Measurements from ENCODE around the gene CHMP1A. TPM values are rescaled to one million over a fixed set of nuclear protein-coding genes. Genes with fewer than 3 reads are reported as not detected.

CHMP1A gene
- 48.1 and 51.0 TPM in 2 replicates for polyA plus RNA-seq (2013)

DNA sequence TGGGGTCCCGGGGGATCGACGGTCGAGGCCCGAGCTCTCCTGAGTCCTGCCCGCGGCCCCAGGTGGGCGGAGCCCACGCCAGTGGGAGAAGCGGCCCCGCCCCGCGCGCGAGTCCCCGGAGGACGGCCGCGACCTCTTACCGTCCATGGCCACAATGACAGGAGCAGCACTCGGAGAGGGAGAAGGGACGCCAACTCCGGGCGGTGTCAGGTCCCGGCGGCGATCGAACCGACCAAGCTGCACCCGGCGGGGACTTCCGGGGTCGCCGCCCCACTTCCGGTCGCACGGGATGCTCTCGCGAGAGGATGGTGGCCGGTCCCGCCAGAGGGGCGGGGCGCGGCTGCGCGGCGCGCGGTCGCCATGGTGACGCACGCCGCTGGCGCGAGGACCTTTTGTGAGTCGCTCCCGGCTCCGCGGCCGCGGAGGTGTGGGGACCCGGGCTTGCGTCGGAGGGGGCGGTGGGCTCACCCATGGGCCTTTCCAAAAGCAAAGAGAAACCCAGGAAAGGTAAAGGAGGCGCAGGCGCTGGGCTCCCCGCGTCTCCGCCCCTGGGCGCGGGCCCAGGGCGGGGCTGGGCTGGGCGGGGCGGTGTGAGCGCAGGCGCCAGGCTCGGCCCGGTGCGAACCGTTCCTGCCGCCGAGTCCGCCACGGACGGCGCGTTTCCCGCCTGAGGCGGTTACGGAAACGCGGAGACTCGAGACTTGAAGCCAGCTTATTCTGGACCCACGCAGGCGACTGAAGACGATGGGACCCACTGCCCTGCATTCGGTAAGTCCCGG is at the start of gene CHMP1A, which contains the start of gene SPATA33:
TSS of gene CHMP1A (minus strand) at position 267 of the 779 bp plus-strand sequence. CDS start at position 147, 120 bp downstream.
TSS of gene SPATA33 (plus strand) at position 395 of the 779 bp plus-strand sequence. CDS start at position 471, 76 bp downstream.
- Histone ChIP-seq H2BK120ac (ENCODE audit: insufficient read depth, low read length, poor library complexity) (peak within 1 kb of the TSS; percentile 89), H2AFZ (ENCODE audit: insufficient read depth, low read length, poor library complexity) (peak within 1 kb of the TSS; percentile 99), H3K14ac (ENCODE audit: low read length) (peak within 1 kb of the TSS; percentile 99), H3K9ac (ENCODE audit: low read length) (peak within 1 kb of the TSS; percentile 96), H3K23ac (ENCODE audit: low read length) (no peak within 1 kb of the TSS), H3K79me2 (ENCODE audit: control insufficient read depth, insufficient read depth, low read length, poor library complexity) (peaks cover 17% of the 10 kb centered on the region), H3K27me3 (ENCODE audit: insufficient read depth, low read length) (no peaks in the 10 kb centered on the region), H3K4me1 (ENCODE audit: control insufficient read depth in 1 of 2, insufficient read depth in 2 of 2, low read length in 2 of 2) (peaks cover 12 to 13% of the 10 kb centered on the region in 2 experiments), H3K4ac (ENCODE audit: low read depth, low read length) (peak within 1 kb of the TSS; percentile 96), H2BK5ac (ENCODE audit: low read depth, low read length, poor library complexity) (peak within 1 kb of the TSS; percentile 84), H4K91ac (ENCODE audit: low read depth, low read length) (peak within 1 kb of the TSS; percentile 96), H4K8ac (ENCODE audit: low read depth, low read length) (peak within 1 kb of the TSS; percentile 99), H2AK5ac (ENCODE audit: low read length) (peak within 1 kb of the TSS; percentile 86), H3K4me2 (ENCODE audit: low read length) (peak within 1 kb of the TSS; percentile 70), H3K36me3 (ENCODE audit: control insufficient read depth in 1 of 2, insufficient read depth in 2 of 2, low read length in 2 of 2) (peaks cover 19 to 22% of the 10 kb centered on the region in 2 experiments), H2BK12ac (ENCODE audit: low read length) (no peak within 1 kb of the TSS), H3K9me3 (ENCODE audit: insufficient read depth, low read depth, low read length) (peaks cover 2% of the 10 kb centered on the region), H3K4me3 (ENCODE audit: low read depth, low read length) (peak within 1 kb of the TSS; percentile 97), H3K79me1 (ENCODE audit: low read length) (peaks cover 6% of the 10 kb centered on the region), H3K18ac (ENCODE audit: low read length) (peak within 1 kb of the TSS; percentile 100), H4K12ac (ENCODE audit: low read depth, low read length) (peak within 1 kb of the TSS; percentile 98), H3K27ac (ENCODE audit: low read depth, low read length) (peak within 1 kb of the TSS; percentile 68)
- peak; percentile 79 to 95 for DNase-seq
- no CpG with 5 or more reads among the region's 99 CpGs for WGBS (ENCODE audit: extremely low coverage, insufficient coverage, insufficient read length)

DNA sequence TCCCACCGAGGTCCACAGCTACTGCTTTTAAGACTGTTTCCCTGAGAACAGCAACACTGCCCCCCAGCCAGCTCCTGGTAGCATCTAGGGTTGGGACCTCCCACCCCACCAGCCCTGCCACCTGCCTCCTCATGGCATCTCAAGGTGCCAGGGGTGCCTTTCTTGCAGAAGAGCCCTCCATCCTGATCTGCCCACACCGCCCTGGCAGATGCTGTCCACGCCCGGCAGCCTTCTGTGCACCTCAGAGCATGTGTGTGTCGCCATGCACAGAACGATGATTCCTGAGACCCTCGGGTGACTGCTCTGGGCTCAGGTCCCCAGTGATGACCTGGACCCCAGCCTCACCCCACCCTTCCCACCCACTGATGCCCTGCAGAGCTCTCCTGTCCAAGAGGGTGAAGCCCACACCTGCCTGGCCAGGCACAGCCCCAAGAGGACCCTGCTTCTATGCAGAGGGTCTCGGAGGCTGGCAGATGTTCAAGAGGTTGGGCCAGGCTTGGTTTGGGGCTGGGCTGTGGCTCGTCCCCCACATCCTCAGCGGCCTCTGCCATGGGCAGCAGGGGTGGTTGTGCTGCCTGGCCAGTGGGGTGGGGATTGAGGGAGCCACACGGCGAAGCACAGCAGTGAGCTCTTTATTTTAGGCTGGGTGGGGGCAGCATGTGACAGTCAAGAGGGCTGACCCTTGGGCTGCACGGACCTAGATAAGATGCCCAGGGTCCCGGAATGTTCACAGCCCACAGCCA is 49.2 kb upstream of the CHMP1A start:
- H3K4me1 ChIP-seq (ENCODE audit: control insufficient read depth in 1 of 2, insufficient read depth in 2 of 2, low read length in 2 of 2) = peaks cover 2 to 3% of the 10 kb centered on the region in 2 experiments
- no peak overlapping the region for H3K27ac ChIP-seq (ENCODE audit: low read depth, low read length)
- no peak overlapping the region for H4K8ac ChIP-seq (ENCODE audit: low read depth, low read length)
- DNase-seq = no peak
- H3K4ac ChIP-seq (ENCODE audit: low read depth, low read length) = no peak overlapping the region
- no peaks in the 10 kb centered on the region for H3K27me3 ChIP-seq (ENCODE audit: insufficient read depth, low read length)
- H3K79me1 ChIP-seq (ENCODE audit: low read length) = no peaks in the 10 kb centered on the region
- no peak overlapping the region for H2BK5ac ChIP-seq (ENCODE audit: low read depth, low read length, poor library complexity)
- H2AFZ ChIP-seq (ENCODE audit: insufficient read depth, low read length, poor library complexity) = no peak overlapping the region
- no peak overlapping the region for H2AK5ac ChIP-seq (ENCODE audit: low read length)
- H3K79me2 ChIP-seq (ENCODE audit: control insufficient read depth, insufficient read depth, low read length, poor library complexity) = no peaks in the 10 kb centered on the region
- H3K4me2 ChIP-seq (ENCODE audit: low read length) = no peak overlapping the region
- no peak overlapping the region for H4K91ac ChIP-seq (ENCODE audit: low read depth, low read length)
- WGBS (ENCODE audit: extremely low coverage, insufficient coverage, insufficient read length) = no CpG with 5 or more reads among the region's 14 CpGs
- no peak overlapping the region for H2BK12ac ChIP-seq (ENCODE audit: low read length)
- H2BK120ac ChIP-seq (ENCODE audit: insufficient read depth, low read length, poor library complexity) = no peak overlapping the region
- H3K9ac ChIP-seq (ENCODE audit: low read length) = no peak overlapping the region
- no peak overlapping the region for H3K4me3 ChIP-seq (ENCODE audit: low read depth, low read length)
- no peak overlapping the region for H4K12ac ChIP-seq (ENCODE audit: low read depth, low read length)
- no peak overlapping the region for H3K18ac ChIP-seq (ENCODE audit: low read length)
- no peaks in the 10 kb centered on the region for H3K9me3 ChIP-seq (ENCODE audit: insufficient read depth, low read depth, low read length)
- H3K23ac ChIP-seq (ENCODE audit: low read length) = no peak overlapping the region
- H3K14ac ChIP-seq (ENCODE audit: low read length) = no peak overlapping the region
- no peaks in the 10 kb centered on the region for H3K36me3 ChIP-seq (ENCODE audit: control insufficient read depth in 1 of 2, insufficient read depth in 2 of 2, low read length in 2 of 2)

DNA sequence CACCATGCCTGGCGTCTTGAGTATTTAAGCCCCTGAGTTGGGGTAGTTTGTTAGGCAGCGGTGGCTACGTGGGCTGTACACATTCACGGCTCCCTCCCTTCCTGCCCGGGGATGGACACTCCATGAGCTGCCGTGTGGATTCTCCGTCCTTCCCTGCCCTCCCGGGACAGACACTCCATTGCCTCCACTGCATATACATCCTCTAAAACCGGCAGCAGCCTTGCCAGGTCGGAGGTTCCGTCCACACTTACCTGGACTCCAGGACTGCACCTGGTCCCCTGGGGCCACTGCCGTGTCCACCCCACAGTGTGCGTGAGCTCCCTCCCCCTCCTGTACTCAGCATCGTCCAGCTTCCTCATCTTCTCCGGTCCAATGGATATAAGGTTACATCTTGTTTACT is 47.5 kb upstream of the CHMP1A start:
- DNase-seq = no peak
- no peak overlapping the region for H3K18ac ChIP-seq (ENCODE audit: low read length)

DNA sequence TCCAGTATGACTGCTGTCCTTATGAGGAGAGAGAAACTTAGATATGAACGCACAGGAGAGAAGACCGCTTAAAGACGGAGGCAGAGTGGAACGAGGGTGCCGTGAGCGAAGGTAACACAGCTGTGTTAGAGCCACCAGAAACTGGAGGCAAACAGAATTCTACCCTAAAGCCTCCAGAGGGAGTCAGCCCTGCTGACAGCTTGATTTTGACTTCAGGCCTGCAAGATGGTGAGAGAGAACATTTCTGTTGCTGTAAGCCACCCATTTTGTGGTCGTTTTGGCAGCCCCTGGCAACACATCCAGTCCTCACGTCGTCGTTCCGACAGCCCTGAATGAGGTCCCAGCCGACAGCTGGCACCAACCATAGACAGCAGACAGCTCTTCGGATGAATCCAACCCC is 46.8 kb upstream of the CHMP1A start:
- H3K18ac ChIP-seq (ENCODE audit: low read length) = no peak overlapping the region
- no CpG with 5 or more reads among the region's 13 CpGs for WGBS (ENCODE audit: extremely low coverage, insufficient coverage, insufficient read length)

More for the DNA sequence above, 47.5 kb upstream of the CHMP1A start:
- Histone ChIP-seq H3K79me2 (ENCODE audit: control insufficient read depth, insufficient read depth, low read length, poor library complexity) (peaks cover 2% of the 10 kb centered on the region), H3K79me1 (ENCODE audit: low read length) (peaks cover 11% of the 10 kb centered on the region), H3K4me1 (ENCODE audit: control insufficient read depth in 1 of 2, insufficient read depth in 2 of 2, low read length in 2 of 2) (peaks cover 9 to 11% of the 10 kb centered on the region in 2 experiments), H2BK5ac (ENCODE audit: low read depth, low read length, poor library complexity) (no peak overlapping the region), H3K4ac (ENCODE audit: low read depth, low read length) (no peak overlapping the region), H3K4me2 (ENCODE audit: low read length) (no peak overlapping the region), H2AFZ (ENCODE audit: insufficient read depth, low read length, poor library complexity) (no peak overlapping the region), H4K12ac (ENCODE audit: low read depth, low read length) (no peak overlapping the region), H3K27me3 (ENCODE audit: insufficient read depth, low read length) (no peaks in the 10 kb centered on the region), H3K14ac (ENCODE audit: low read length) (no peak overlapping the region), H3K9ac (ENCODE audit: low read length) (no peak overlapping the region), H3K4me3 (ENCODE audit: low read depth, low read length) (no peak overlapping the region), H3K27ac (ENCODE audit: low read depth, low read length) (no peak overlapping the region), H2AK5ac (ENCODE audit: low read length) (no peak overlapping the region), H4K8ac (ENCODE audit: low read depth, low read length) (no peak overlapping the region), H2BK12ac (ENCODE audit: low read length) (no peak overlapping the region), H3K23ac (ENCODE audit: low read length) (no peak overlapping the region), H2BK120ac (ENCODE audit: insufficient read depth, low read length, poor library complexity) (no peak overlapping the region), H3K9me3 (ENCODE audit: insufficient read depth, low read depth, low read length) (no peaks in the 10 kb centered on the region), H4K91ac (ENCODE audit: low read depth, low read length) (no peak overlapping the region), H3K36me3 (ENCODE audit: control insufficient read depth in 1 of 2, insufficient read depth in 2 of 2, low read length in 2 of 2) (no peaks in the 10 kb centered on the region)
- no CpG with 5 or more reads among the region's 15 CpGs for WGBS (ENCODE audit: extremely low coverage, insufficient coverage, insufficient read length)

More for the DNA sequence above, 46.8 kb upstream of the CHMP1A start:
- H2BK12ac ChIP-seq (ENCODE audit: low read length) = no peak overlapping the region
- no peak overlapping the region for H4K91ac ChIP-seq (ENCODE audit: low read depth, low read length)
- H3K27me3 ChIP-seq (ENCODE audit: insufficient read depth, low read length) = no peaks in the 10 kb centered on the region
- no peak overlapping the region for H4K8ac ChIP-seq (ENCODE audit: low read depth, low read length)
- peaks cover 2% of the 10 kb centered on the region for H3K79me2 ChIP-seq (ENCODE audit: control insufficient read depth, insufficient read depth, low read length, poor library complexity)
- H2AFZ ChIP-seq (ENCODE audit: insufficient read depth, low read length, poor library complexity) = no peak overlapping the region
- H2BK5ac ChIP-seq (ENCODE audit: low read depth, low read length, poor library complexity) = no peak overlapping the region
- DNase-seq = no peak
- no peak overlapping the region for H2AK5ac ChIP-seq (ENCODE audit: low read length)
- H3K79me1 ChIP-seq (ENCODE audit: low read length) = peaks cover 11% of the 10 kb centered on the region
- H3K36me3 ChIP-seq (ENCODE audit: control insufficient read depth in 1 of 2, insufficient read depth in 2 of 2, low read length in 2 of 2) = no peaks in the 10 kb centered on the region
- H3K4me2 ChIP-seq (ENCODE audit: low read length) = no peak overlapping the region
- H3K9ac ChIP-seq (ENCODE audit: low read length) = no peak overlapping the region
- H4K12ac ChIP-seq (ENCODE audit: low read depth, low read length) = no peak overlapping the region
- H3K4me1 ChIP-seq (ENCODE audit: control insufficient read depth in 1 of 2, insufficient read depth in 2 of 2, low read length in 2 of 2) = peaks cover 13 to 14% of the 10 kb centered on the region in 2 experiments
- H3K27ac ChIP-seq (ENCODE audit: low read depth, low read length) = no peak overlapping the region
- H3K4ac ChIP-seq (ENCODE audit: low read depth, low read length) = no peak overlapping the region
- no peak overlapping the region for H3K4me3 ChIP-seq (ENCODE audit: low read depth, low read length)
- H3K9me3 ChIP-seq (ENCODE audit: insufficient read depth, low read depth, low read length) = no peaks in the 10 kb centered on the region
- no peak overlapping the region for H3K23ac ChIP-seq (ENCODE audit: low read length)
- H3K14ac ChIP-seq (ENCODE audit: low read length) = no peak overlapping the region
- no peak overlapping the region for H2BK120ac ChIP-seq (ENCODE audit: insufficient read depth, low read length, poor library complexity)

Measured in trophoblast cell (in vitro differentiated cells and primary cell).